Measurements from ENCODE around the gene PARVA. TPM values are rescaled to one million over a fixed set of nuclear protein-coding genes. Genes with fewer than 3 reads are reported as not detected.

The PARVA gene
- total RNA-seq, 1 experiment from 2014 or later = 8.4 TPM

DNA sequence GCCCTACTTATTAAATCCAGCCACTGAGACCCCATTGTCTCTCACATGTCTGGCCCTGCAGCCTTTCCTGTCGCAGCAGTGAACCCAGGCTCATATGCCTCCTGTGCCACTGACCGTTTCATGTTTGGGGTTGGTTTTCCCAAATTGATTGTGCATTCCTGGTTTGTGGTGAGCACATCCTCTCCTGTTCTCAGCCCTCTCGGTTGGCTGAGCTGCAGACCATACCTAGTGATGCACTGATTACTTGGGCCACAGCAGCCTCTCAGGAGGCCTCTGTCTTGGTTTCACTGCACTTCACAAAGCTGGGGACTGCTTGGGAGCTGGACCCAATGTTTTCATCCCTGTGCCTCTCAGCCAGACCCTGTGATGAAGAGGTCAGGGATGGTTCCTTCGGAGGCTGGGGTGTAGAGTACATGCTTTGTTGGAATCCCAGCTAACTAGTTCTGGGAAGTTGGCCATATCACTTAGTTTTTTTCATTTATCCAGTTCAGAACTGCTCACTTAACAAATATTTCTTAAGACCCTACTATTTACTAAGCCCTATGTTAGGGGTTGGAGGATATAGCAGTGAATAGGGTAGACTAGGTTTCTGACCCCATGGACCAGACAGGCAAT, 30.9 kb downstream of the PARVA start:
- no peaks in the 10 kb centered on the region for H3K27me3 ChIP-seq (ENCODE audit: control insufficient read depth, insufficient read depth, low read length)
- no peak overlapping the region for H3K4me3 ChIP-seq (ENCODE audit: insufficient read depth, low read depth, low read length)
- no peak for DNase-seq
- no peaks in the 10 kb centered on the region for H3K36me3 ChIP-seq (replicated peaks; ENCODE audit: control insufficient read depth, insufficient read depth, low read length)

DNA sequence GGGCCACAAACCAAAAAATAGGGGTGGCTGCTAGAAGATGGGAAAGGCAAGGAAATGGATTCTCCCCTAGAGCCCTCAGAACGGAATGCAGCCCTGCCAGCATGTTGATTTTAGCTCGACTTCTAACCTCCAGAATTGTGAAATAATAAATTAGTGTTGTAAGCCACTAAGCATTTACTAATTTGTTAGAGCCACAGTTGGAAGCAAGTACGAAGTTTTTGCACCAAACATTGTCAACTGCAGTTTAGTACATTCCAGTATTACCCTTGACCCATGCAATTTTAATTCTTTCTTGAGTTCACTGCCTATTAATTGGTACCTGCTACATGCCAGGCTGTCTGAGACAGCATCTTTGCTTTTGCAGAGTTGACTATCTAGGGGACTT, 32.2 kb downstream of the PARVA start:
- no peak for DNase-seq
- Histone ChIP-seq H3K36me3 (replicated peaks; ENCODE audit: control insufficient read depth, insufficient read depth, low read length) (no peaks in the 10 kb centered on the region), H3K27me3 (ENCODE audit: control insufficient read depth, insufficient read depth, low read length) (no peaks in the 10 kb centered on the region), H3K4me3 (ENCODE audit: insufficient read depth, low read depth, low read length) (no peak overlapping the region)

DNA sequence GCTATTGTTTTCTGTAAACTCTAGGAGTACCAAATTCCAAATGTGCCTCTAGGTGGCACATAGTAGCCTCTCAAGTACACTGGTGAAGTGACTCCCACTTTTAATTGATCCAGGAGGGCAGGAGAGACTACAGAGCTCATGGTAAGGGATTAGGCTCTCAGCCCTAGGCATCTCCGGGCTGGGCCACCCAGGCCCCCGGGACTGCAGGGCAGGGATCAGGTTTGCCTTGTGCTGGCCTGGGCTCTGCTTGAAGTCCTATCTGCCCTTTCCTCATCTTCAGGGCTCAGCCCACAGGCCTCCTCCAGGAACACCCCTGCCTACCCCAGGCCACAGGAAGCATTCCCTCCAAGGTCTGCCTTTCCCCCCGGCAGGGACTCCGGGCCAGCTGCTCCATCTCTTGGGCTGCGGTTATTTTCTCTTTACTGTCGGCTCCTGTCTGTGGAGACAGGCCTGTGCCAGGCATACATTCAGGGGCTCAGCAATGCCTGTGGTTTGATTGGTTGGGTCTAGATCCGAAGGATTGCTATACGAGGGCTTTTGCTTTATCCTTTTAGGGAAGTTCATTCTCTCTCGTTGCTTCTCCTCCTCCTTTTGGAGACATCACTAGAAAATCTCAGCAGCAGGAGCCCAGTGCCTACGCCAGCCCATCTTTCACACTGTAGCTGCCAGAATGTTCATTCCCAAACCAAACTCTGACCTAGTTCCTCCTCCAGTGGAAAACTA, 32.8 kb downstream of the PARVA start:
- peak; percentile 50 for DNase-seq
- H3K36me3 ChIP-seq (replicated peaks; ENCODE audit: control insufficient read depth, insufficient read depth, low read length) = no peaks in the 10 kb centered on the region
- no peaks in the 10 kb centered on the region for H3K27me3 ChIP-seq (ENCODE audit: control insufficient read depth, insufficient read depth, low read length)
- no peak overlapping the region for H3K4me3 ChIP-seq (ENCODE audit: insufficient read depth, low read depth, low read length)

DNA sequence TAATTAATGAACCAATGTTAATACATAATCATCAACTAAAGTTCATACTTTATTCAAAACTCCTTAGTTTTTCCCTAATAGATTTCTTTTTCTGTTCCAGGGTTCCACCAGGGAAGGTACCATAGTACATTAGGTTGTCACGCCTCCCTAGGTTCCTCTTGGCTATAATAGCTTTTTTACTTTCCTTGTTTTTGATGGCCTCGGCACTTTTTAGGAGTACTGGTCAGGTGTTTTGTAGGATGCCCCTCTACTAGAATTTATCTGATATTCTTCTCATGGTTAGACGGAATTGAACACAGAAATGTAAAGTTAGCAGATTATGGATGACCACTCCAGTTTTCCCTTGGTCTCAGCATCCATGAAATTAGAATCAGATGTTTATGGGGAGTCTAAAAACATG, 34.0 kb downstream of the PARVA start:
- no peaks in the 10 kb centered on the region for H3K27me3 ChIP-seq (ENCODE audit: control insufficient read depth, insufficient read depth, low read length)
- DNase-seq = no peak

DNA sequence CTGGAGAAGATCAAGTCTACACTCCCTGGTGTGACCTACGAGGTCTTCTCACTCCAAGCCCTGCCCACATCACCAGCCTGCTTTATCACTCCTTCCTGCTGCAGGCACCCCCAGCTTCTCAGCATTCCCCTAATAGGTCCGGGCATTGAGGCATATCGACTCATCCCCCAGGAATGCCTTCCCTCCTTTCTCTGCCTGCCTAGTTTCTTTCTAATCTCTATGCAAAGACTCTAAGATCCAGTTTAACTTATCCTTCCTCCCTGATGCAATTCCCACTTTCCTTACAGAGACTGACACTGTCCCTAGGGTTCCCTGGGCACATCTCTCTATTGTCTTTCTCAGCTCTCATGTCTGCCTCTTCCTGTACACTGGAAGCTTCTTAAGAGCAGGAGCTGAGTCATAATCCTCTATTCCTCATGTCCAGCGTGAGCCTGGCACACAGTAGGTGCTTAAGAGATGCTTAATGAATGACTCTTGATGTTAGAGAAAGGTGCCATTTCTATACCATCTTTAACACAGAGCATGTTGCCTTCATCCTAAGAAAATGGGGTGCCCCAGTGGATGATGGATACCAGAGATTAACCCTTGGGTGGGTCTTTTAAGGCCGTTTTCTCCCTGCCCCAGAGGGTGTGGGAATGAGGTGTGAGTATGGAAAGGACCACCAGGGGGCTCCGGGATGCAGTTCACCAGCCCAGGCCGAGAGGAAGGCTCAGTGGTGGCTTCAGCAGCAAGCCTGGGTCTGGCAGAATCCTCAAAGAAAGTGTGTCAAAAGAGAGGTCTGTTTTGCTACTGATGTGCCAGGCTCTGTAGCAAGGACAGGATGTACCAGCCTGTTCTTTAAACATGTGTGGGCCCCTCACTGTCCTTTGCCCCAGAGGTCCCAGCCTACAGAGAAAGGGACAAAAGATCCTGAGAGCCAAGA, 34.7 kb downstream of the PARVA start:
- DNase-seq = peak; percentile 83
- Histone ChIP-seq H3K4me3 (ENCODE audit: insufficient read depth, low read depth, low read length) (no peak overlapping the region), H3K27me3 (ENCODE audit: control insufficient read depth, insufficient read depth, low read length) (no peaks in the 10 kb centered on the region), H3K36me3 (replicated peaks; ENCODE audit: control insufficient read depth, insufficient read depth, low read length) (no peaks in the 10 kb centered on the region)

More for the DNA sequence above, 34.0 kb downstream of the PARVA start:
- H3K4me3 ChIP-seq (ENCODE audit: insufficient read depth, low read depth, low read length) = no peak overlapping the region
- no peaks in the 10 kb centered on the region for H3K36me3 ChIP-seq (replicated peaks; ENCODE audit: control insufficient read depth, insufficient read depth, low read length)

DNA sequence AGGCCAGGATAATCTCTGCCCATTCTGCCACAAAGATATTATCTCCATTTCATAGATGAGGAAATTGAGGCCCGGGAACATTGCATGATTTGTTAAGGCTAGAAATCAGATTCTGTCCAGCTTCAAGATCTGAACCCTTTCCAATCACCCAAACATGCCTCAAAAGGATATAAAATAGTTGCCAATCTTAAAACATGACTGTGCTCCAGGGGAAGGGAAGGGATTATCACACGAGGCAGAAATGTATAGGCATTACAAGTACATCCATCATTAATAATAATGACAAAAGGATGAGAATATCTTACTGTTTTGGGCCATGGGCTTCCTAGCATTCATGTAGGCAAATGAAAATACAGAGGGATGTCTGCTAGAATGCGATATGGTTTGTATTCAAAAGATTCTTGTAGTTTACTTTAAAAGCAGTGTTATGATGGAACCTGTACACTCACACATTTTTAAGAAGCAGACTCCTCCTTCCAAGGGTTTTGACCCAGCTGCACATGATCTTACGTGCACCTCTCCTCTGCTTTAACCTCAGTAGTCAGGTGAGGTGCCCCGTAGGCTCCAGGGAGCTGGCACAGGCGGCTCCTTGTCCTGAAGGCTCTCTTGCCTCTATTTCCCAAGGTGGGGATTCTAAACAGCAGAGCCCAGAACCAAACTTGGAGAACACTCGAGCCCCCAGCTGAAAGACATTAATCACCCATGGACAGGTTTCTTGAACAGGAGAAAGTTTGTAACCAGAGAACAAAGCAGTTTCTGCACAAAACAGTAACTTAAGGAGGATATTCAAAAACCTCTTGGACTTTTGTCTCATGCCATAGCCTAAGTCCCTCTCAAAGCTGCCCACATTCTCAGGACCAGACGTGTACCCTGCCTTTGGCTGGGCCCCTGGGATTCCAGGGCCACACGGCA, 36.0 kb downstream of the PARVA start:
- Histone ChIP-seq H3K36me3 (replicated peaks; ENCODE audit: control insufficient read depth, insufficient read depth, low read length) (no peaks in the 10 kb centered on the region), H3K27me3 (ENCODE audit: control insufficient read depth, insufficient read depth, low read length) (no peaks in the 10 kb centered on the region), H3K4me3 (ENCODE audit: insufficient read depth, low read depth, low read length) (no peak overlapping the region)
- DNase-seq = no peak

DNA sequence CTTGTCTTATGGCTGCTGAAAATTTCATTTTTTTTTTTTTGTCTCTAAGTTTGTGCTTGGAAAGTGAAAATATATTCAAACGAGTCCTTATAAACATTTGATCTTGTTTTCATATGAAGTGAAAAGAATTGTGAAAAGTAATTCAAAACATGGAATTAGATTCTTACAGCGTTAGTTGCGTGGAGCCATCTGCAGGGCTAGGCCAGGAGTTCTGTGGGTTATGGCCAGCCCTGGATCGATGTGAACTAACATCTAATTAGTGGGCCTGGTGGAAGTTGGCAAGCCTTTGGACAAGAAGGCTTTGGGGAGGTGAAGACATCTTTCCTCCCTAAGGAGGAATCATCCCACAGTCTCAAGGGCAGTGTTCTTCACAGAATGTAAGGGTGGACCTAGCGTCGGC, 37.2 kb downstream of the PARVA start:
- no peaks in the 10 kb centered on the region for H3K36me3 ChIP-seq (replicated peaks; ENCODE audit: control insufficient read depth, insufficient read depth, low read length)
- no peak overlapping the region for H3K4me3 ChIP-seq (ENCODE audit: insufficient read depth, low read depth, low read length)
- no peaks in the 10 kb centered on the region for H3K27me3 ChIP-seq (ENCODE audit: control insufficient read depth, insufficient read depth, low read length)
- no peak for DNase-seq

DNA sequence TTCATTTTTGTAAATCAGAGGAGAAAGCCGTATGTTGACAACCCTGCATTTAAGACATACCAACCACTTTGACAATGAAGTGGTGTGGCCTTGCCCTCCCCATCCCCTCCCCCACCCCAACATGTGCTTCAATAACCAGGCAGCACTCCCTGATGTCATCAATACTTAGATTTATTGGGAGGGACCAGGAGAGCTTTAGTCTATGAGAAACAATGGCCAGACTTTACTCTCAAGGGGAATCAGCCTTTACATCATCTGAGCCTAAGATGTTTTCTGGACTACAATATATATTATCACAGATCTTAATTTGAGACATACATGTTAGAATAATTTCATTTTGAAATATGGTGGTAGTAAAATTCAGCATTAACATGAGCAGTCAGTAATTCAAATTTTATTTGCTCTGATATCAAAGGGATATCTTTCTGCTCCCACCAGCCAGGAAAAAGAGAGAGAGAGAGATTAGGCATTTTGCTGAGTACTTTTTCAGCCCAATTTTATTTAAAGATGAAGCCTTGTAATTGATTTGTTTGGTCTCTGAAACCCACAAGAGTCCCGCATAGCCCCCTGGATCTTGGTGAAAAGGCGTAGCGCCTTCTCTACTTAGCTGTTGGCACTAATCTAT, 38.1 kb downstream of the PARVA start:
- DNase-seq = no peak
- no peaks in the 10 kb centered on the region for H3K27me3 ChIP-seq (ENCODE audit: control insufficient read depth, insufficient read depth, low read length)
- no peaks in the 10 kb centered on the region for H3K36me3 ChIP-seq (replicated peaks; ENCODE audit: control insufficient read depth, insufficient read depth, low read length)
- no peak overlapping the region for H3K4me3 ChIP-seq (ENCODE audit: insufficient read depth, low read depth, low read length)

DNA sequence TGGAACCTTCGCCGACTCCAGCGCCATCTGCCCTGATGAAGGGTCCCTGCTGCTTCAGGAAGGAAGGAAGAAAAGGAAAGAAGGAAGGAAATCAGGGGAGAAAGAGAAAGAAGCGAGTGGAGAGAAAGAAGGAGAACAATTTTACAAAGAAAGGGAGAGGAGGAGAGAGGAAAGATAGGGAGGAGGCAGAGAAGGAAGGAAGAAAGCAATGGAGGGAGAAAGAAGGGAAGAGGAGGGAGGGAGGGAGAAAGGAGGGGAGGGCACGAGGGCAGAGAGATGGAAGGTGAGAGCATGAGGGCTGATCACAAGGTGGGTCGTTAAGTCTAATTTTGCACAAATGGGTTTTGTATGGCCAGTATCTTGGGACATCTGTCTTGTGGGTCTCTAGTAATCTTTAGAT, 39.2 kb downstream of the PARVA start:
- Histone ChIP-seq H3K36me3 (replicated peaks; ENCODE audit: control insufficient read depth, insufficient read depth, low read length) (no peaks in the 10 kb centered on the region), H3K27me3 (ENCODE audit: control insufficient read depth, insufficient read depth, low read length) (no peaks in the 10 kb centered on the region), H3K4me3 (ENCODE audit: insufficient read depth, low read depth, low read length) (no peak overlapping the region)
- no peak for DNase-seq

DNA sequence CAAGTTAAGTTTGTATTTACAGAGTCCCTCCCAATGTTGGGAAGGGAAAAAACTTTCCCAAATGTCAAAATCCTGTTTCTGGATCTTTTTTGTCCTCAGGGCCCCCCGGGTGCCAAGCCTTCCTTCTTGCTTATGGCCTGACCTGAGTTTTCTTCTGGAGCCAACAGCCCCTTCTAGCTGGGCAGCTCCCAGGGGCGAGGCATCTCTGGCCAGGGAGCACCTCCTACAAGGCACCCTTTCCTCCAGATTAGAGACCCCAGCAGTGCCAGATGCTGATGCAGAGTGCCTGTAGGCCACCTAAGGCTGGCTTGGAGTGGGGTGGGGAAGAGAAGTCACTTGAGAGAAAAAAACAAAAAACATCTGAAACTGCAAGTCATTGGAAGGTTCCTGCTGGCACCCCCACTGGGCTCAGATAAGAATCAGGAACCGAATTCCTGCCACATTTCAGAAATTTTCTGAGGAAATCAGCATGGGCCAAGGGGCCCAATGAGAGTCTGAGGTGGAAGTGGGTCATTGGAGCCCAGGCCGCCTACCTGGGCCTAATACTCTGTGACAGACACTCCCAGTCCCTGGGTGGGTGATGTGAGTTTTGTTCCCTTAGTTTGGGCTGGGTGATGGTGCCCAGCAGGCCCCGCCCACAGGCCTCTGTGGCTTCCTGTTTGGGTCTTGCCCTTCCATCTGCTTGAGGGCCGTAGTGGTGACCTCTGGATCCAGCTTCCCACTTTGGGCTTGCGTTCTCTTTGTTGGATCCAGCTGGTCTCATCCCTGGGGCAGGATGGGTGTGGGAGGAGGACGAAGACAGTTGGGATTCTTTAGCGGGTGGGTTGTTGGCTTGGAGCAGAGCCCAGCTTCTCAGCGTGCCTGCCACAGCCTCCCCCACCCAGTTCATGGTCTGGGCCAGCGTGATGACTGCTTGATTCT, 40.6 kb downstream of the PARVA start:
- no peak overlapping the region for H3K4me3 ChIP-seq (ENCODE audit: insufficient read depth, low read depth, low read length)

DNA sequence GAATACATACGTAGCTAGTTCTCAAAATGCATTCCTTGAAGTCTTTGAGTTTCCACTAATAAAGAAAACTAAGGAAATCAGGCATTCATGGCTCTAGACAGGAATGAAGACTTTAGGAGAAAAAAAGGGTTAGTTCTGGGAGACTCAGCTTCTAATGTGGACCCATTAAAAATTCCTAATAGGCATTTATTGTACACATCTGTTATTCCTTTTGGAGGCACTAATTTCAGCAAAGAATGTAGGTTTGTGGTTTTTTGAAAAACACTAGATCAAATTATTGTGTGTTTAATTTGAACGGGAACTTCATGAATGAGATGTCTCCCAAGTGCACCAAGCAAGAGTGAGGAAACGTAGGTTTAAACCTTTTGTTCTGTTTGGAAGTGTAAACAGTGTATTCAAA, 42.7 kb downstream of the PARVA start:
- no peaks in the 10 kb centered on the region for H3K27me3 ChIP-seq (ENCODE audit: control insufficient read depth, insufficient read depth, low read length)
- H3K36me3 ChIP-seq (replicated peaks; ENCODE audit: control insufficient read depth, insufficient read depth, low read length) = no peaks in the 10 kb centered on the region
- no peak for DNase-seq
- no peak overlapping the region for H3K4me3 ChIP-seq (ENCODE audit: insufficient read depth, low read depth, low read length)

More for the DNA sequence above, 40.6 kb downstream of the PARVA start:
- no peaks in the 10 kb centered on the region for H3K36me3 ChIP-seq (replicated peaks; ENCODE audit: control insufficient read depth, insufficient read depth, low read length)
- no peaks in the 10 kb centered on the region for H3K27me3 ChIP-seq (ENCODE audit: control insufficient read depth, insufficient read depth, low read length)
- no peak for DNase-seq

DNA sequence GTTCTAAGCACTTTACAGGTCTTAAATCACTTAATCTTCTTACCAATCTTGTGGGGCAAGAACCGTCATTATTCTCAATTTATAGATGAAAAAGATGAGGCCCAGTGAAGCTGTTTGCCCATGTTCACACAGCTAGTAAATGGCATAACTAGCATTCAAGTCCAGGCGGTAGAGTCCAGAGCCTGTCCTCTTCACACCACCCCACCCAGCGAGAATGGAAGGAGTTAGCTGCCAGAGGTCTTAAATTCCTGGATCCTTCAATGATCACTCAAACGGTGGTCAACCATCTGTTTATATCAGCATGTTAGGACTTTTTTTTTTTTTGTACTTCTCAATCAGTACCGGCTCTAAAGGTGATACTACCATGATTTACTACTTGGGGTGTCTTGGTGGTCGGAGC, 43.3 kb downstream of the PARVA start:
- no peak overlapping the region for H3K4me3 ChIP-seq (ENCODE audit: insufficient read depth, low read depth, low read length)
- no peaks in the 10 kb centered on the region for H3K36me3 ChIP-seq (replicated peaks; ENCODE audit: control insufficient read depth, insufficient read depth, low read length)
- DNase-seq = no peak
- no peaks in the 10 kb centered on the region for H3K27me3 ChIP-seq (ENCODE audit: control insufficient read depth, insufficient read depth, low read length)

DNA sequence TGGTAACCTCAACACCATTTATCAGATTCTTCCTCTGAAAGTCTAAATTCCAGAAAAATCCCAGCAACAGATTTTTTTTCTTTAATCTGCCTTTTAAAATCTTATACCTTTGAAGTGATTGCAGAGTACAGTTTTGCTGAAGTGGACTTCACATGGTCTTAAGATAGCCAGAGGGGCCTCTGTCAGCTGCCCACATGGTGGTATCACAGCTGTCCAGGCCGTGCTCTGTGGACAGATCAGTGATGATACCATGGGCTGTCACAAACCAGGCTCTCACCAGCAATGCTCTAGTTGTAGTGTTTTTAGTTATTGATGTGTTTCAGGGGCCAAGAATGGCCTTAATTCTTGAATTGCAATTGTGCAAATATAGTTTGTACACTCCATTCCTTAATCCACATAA, 44.0 kb downstream of the PARVA start:
- no peaks in the 10 kb centered on the region for H3K36me3 ChIP-seq (replicated peaks; ENCODE audit: control insufficient read depth, insufficient read depth, low read length)
- H3K4me3 ChIP-seq (ENCODE audit: insufficient read depth, low read depth, low read length) = no peak overlapping the region
- H3K27me3 ChIP-seq (ENCODE audit: control insufficient read depth, insufficient read depth, low read length) = no peaks in the 10 kb centered on the region
- DNase-seq = no peak

Measured in H7 (cell line).